K562 (cell line): ENCODE measurements around the gene DENND1A. TPM values are rescaled to one million over a fixed set of nuclear protein-coding genes. Genes with fewer than 3 reads are reported as not detected.

Experiments used
- CREM ChIP-seq: IDR thresholded peaks from 2 replicates; pipeline ENCODE4 v1.6.1; 2014; ENCODE audit warnings: antibody characterized with exemption, low read depth
- GMEB1 ChIP-seq: fragments of 250-450 bp; sonication (Bioruptor Pico); IDR thresholded peaks from 2 replicates; pipeline ENCODE4 v1.4.0; 2020; ENCODE audit warnings: mild to moderate bottlenecking
- HOXB6 ChIP-seq: fragments of 250-450 bp; sonication (Bioruptor Pico); IDR thresholded peaks from 2 replicates; pipeline ENCODE4 v1.5.1; 2022; ENCODE audit warnings: mild to moderate bottlenecking, borderline replicate concordance
- MGA ChIP-seq: fragments of 450-650 bp; IDR thresholded peaks from 2 replicates; pipeline ENCODE4 v1.6.1; 2016; ENCODE audit warnings: mild to moderate bottlenecking, moderate library complexity
- NCOA2 ChIP-seq, 2 experiments: fragments of 450-650 bp; IDR thresholded peaks; 2 replicates each; pipeline ENCODE4 v1.6.1; 2018; ENCODE audit warnings: mild to moderate bottlenecking in 2 of 2, moderate library complexity in 1 of 2; ENCODE audit not compliant: partially characterized antibody in 2 of 2
- NRF1 ChIP-seq, 2 experiments: fragments of 450-650 bp; IDR thresholded peaks in 1 of 2; conservative IDR thresholded peaks in 1 of 2; 2 replicates each; pipeline ENCODE4 v1.6.1; 2014; ENCODE audit warnings: mild to moderate bottlenecking in 2 of 2
- RBBP5 ChIP-seq: fragments of 200-600 bp; sonication (generic); IDR thresholded peaks from 2 replicates; pipeline ENCODE4 v1.6.1; 2012; ENCODE audit warnings: borderline replicate concordance, mild to moderate bottlenecking, low read length, control low read depth, inconsistent platforms; ENCODE audit not compliant: insufficient read depth, poor library complexity, severe bottlenecking
- TCF7 ChIP-seq: sonication (generic); IDR thresholded peaks from 2 replicates; pipeline ENCODE4 v1.6.1; 2016; ENCODE audit warnings: antibody characterized with exemption, borderline replicate concordance
- ZNF143 ChIP-seq: sonication (generic); formaldehyde crosslinking; IDR thresholded peaks from 2 replicates; pipeline ENCODE4 v1.9.0; 2022; ENCODE audit warnings: mild to moderate bottlenecking, missing genetic modification reagents
- polyA plus RNA-seq, 8 experiments: library from polyadenylated mRNA; depleted of rRNA in 4 of 8; stranded (reverse) in 5 of 8; unstranded in 3 of 8; fragments of >200 nt; fragmentation: Nextera tagmentation in 2 of 8; fragmentation: Illumina TruSeq in 1 of 8; extraction: Ambion mirVana in 2 of 8; extraction: Trizol in 1 of 8; gene quantifications; 2 replicates each; pipeline versions ENCODE4 v1.2.1 to v1.2.3, GENCODE V29; 2011 to 2014; ENCODE audit warnings: inconsistent platforms in 1 of 8, missing spikeins in 1 of 8
- total RNA-seq, 7 experiments: library from RNA; depleted of rRNA in 6 of 7; stranded (reverse); fragments of >200 nt in 6 of 7; fragmentation: Illumina TruSeq in 2 of 7; extraction: Trizol in 2 of 7; gene quantifications; 2 replicates each; pipeline versions ENCODE4 v1.2.1 to v1.2.3, GENCODE V29; 2011 to 2021; ENCODE audit warnings: low replicate concordance in 1 of 7

Gene DENND1A
- total and polyA plus RNA-seq, 9 of the 15 experiments (the other 6 are each of a cell fraction or from before 2014, with no cell fraction given), result 7.6 to 29.5 (median 15.7) TPM

- TF ChIP-seq MGA (peak; percentile 93), HOXB6 (no peak), CREM (peak; percentile 70), NCOA2 (IDR thresholded peaks at IDR 0.05; ENCODE audit: partially characterized antibody in 2 of 2) (no peak), ZNF143 (peak; percentile 75), RBBP5 (peak; percentile 21), NRF1 (conservative IDR thresholded peaks at IDR 0.05 in 1 of 2, IDR thresholded peaks at IDR 0.05 in 1 of 2) (peak in 1 of 2 experiments; percentile 60; a peak in 2 of 4 replicates), GMEB1 (peak; percentile 85), TCF7 (no peak)
Measured at GRCh38 chr9:123929870-123930831, at the start of gene DENND1A (continued).
